Stimulated activated naive CD8-positive, alpha-beta T cell treated with anti-CD3 and anti-CD28 coated beads, Interleukin-15, amount 100 ng/mL, for 72 hours (primary cell): Measurements from ENCODE around the gene NRROS.
"Not testable (repeated sequence)": the region's sequence is repeated elsewhere in the genome, so short reads cannot be mapped to it uniquely, and the experiment has no call there.

Source experiments
- ATAC-seq: fragments of 150-1000 bp; cut with Tn5 transposase; 2 replicates; pipeline ENCODE4 v1.10.0; 2021; ENCODE audit warnings: mild to moderate bottlenecking, moderate library complexity
- DNase-seq, 2 donors: peaks; one replicate each; pipeline ENCODE4 v3.0.0; 2021 to 2022
- H3K27ac Mint-ChIP-seq, 2 donors: one replicate each; pipeline ENCODE4 v1.8.0; 2022; ENCODE audit warnings: mild to moderate bottlenecking in 2 of 2, mixed read lengths in 2 of 2, moderate library complexity in 2 of 2
- H3K27me3 Mint-ChIP-seq: one replicate; pipeline ENCODE4 v1.8.0; 2022; ENCODE audit warnings: mixed read lengths
- H3K4me1 Mint-ChIP-seq: one replicate; pipeline ENCODE4 v1.8.0; 2022; ENCODE audit warnings: mild to moderate bottlenecking, mixed read lengths
- H3K4me3 Mint-ChIP-seq, 2 donors: one replicate each; pipeline ENCODE4 v1.8.0; 2022; ENCODE audit warnings: mild to moderate bottlenecking in 2 of 2, mixed read lengths in 2 of 2, moderate library complexity in 1 of 2
- H3K9me3 Mint-ChIP-seq, 2 donors: one replicate each; pipeline ENCODE4 v1.8.0; 2022; ENCODE audit warnings: mixed read lengths in 2 of 2

Gene NRROS

GRCh38 chr3:196636369-196637349 lies 2.8 kb upstream of the NRROS start:
- DNase-seq (no peak), ATAC-seq (no peak)
- Mint-ChIP-seq H3K27ac (no peak overlapping the region), H3K9me3 (no peaks in the 10 kb centered on the region), H3K4me1 (peaks cover 69% of the 10 kb centered on the region), H3K27me3 (no peaks in the 10 kb centered on the region), H3K4me3 (no peak overlapping the region)

- not testable (repeated sequence) for H3K4me3 Mint-ChIP-seq, H3K9me3 Mint-ChIP-seq, ATAC-seq, DNase-seq, H3K27ac Mint-ChIP-seq, H3K27me3 Mint-ChIP-seq
- H3K4me1 Mint-ChIP-seq, result peaks cover 73% of the 10 kb centered on the region
Measured at GRCh38 chr3:196637941-196638340, 1.6 kb upstream of the NRROS start.

- Mint-ChIP-seq H3K4me3 (peak overlapping the region; percentile 87 to 92), H3K9me3 (no peaks in the 10 kb centered on the region), H3K4me1 (peaks cover 73% of the 10 kb centered on the region), H3K27ac (peak overlapping the region in 1 of 2 donors; percentile 49), H3K27me3 (no peaks in the 10 kb centered on the region)
- ATAC-seq (no peak), DNase-seq (no peak)
Measured at GRCh38 chr3:196638861-196639482, 522 bp upstream of the NRROS start.

GRCh38 chr3:196640297-196641018 lies 964 bp downstream of the NRROS start:
- peak overlapping the region; percentile 87 to 92 for H3K4me3 Mint-ChIP-seq
- peaks cover 75% of the 10 kb centered on the region for H3K4me1 Mint-ChIP-seq
- DNase-seq (peak in 1 of 2 donors; percentile 7), ATAC-seq (no peak)
- H3K9me3 Mint-ChIP-seq, result no peaks in the 10 kb centered on the region
- H3K27me3 Mint-ChIP-seq, result no peaks in the 10 kb centered on the region
- H3K27ac Mint-ChIP-seq, result peak overlapping the region; percentile 75 to 81

GRCh38 chr3:196641333-196642054 lies 2.0 kb downstream of the NRROS start:
- Mint-ChIP-seq H3K4me1 (peaks cover 76% of the 10 kb centered on the region), H3K4me3 (peak overlapping the region; percentile 61 to 92), H3K27ac (peak overlapping the region in 1 of 2 donors; percentile 59), H3K27me3 (no peaks in the 10 kb centered on the region), H3K9me3 (no peaks in the 10 kb centered on the region)
- DNase-seq (peak in 1 of 2 donors; percentile 43), ATAC-seq (peak; percentile 37)

- Mint-ChIP-seq H3K4me1 (peaks cover 76% of the 10 kb centered on the region), H3K9me3 (no peaks in the 10 kb centered on the region), H3K4me3 (peak overlapping the region; percentile 46 to 69), H3K27me3 (no peaks in the 10 kb centered on the region), H3K27ac (no peak overlapping the region)
- no peak for DNase-seq
- ATAC-seq, result no peak
Measured at GRCh38 chr3:196642434-196642833, 2.9 kb downstream of the NRROS start.

- ATAC-seq, result peak; percentile 63
- H3K9me3 Mint-ChIP-seq, result no peaks in the 10 kb centered on the region
- peaks cover 78% of the 10 kb centered on the region for H3K4me1 Mint-ChIP-seq
- H3K27me3 Mint-ChIP-seq, result no peaks in the 10 kb centered on the region
- peak overlapping the region; percentile 8 to 69 for H3K4me3 Mint-ChIP-seq
- peak in 1 of 2 donors; percentile 60 for DNase-seq
- H3K27ac Mint-ChIP-seq, result peak overlapping the region in 1 of 2 donors; percentile 57
Measured at GRCh38 chr3:196643201-196643749, 3.8 kb downstream of the NRROS start.

GRCh38 chr3:196643761-196644160 lies 4.3 kb downstream of the NRROS start:
- Mint-ChIP-seq H3K4me3 (peak overlapping the region in 1 of 2 donors; percentile 14), H3K4me1 (peaks cover 81% of the 10 kb centered on the region), H3K9me3 (no peaks in the 10 kb centered on the region), H3K27me3 (no peaks in the 10 kb centered on the region), H3K27ac (peak overlapping the region; percentile 1 to 58)
- DNase-seq, result no peak
- ATAC-seq, result no peak

GRCh38 chr3:196645096-196645495 lies 5.6 kb downstream of the NRROS start:
- DNase-seq, result peak in 1 of 2 donors; percentile 29
- Mint-ChIP-seq H3K4me1 (peaks cover 74% of the 10 kb centered on the region), H3K27ac (no peak overlapping the region), H3K9me3 (no peaks in the 10 kb centered on the region), H3K4me3 (no peak overlapping the region), H3K27me3 (no peaks in the 10 kb centered on the region)
- ATAC-seq, result peak; percentile 44

- DNase-seq, result no peak
- peaks cover 72% of the 10 kb centered on the region for H3K4me1 Mint-ChIP-seq
- H3K27me3 Mint-ChIP-seq, result no peaks in the 10 kb centered on the region
- no peak overlapping the region for H3K27ac Mint-ChIP-seq
- H3K9me3 Mint-ChIP-seq, result no peaks in the 10 kb centered on the region
- H3K4me3 Mint-ChIP-seq, result no peak overlapping the region
- no peak for ATAC-seq
Measured at GRCh38 chr3:196645897-196646665, 6.6 kb downstream of the NRROS start.

GRCh38 chr3:196646666-196647216 lies 7.2 kb downstream of the NRROS start:
- ATAC-seq, result no peak
- Mint-ChIP-seq H3K9me3 (no peaks in the 10 kb centered on the region), H3K27me3 (no peaks in the 10 kb centered on the region), H3K4me1 (peaks cover 68% of the 10 kb centered on the region), H3K4me3 (no peak overlapping the region), H3K27ac (no peak overlapping the region)
- DNase-seq, result no peak

GRCh38 chr3:196650740-196651311 lies 11.3 kb downstream of the NRROS start:
- peaks cover 33% of the 10 kb centered on the region for H3K4me1 Mint-ChIP-seq
- no peak for DNase-seq
- no peak for ATAC-seq
- no peak overlapping the region for H3K4me3 Mint-ChIP-seq
- H3K27ac Mint-ChIP-seq, result no peak overlapping the region
- no peaks in the 10 kb centered on the region for H3K27me3 Mint-ChIP-seq
- H3K9me3 Mint-ChIP-seq, result no peaks in the 10 kb centered on the region

- H3K4me1 Mint-ChIP-seq, result peaks cover 28% of the 10 kb centered on the region
- no peaks in the 10 kb centered on the region for H3K9me3 Mint-ChIP-seq
- DNase-seq, result no peak
- ATAC-seq, result no peak
- no peak overlapping the region for H3K4me3 Mint-ChIP-seq
- H3K27me3 Mint-ChIP-seq, result no peaks in the 10 kb centered on the region
- H3K27ac Mint-ChIP-seq, result no peak overlapping the region
Measured at GRCh38 chr3:196651819-196652218, 12.3 kb downstream of the NRROS start.
